HEK293 (cell line): Measurements from ENCODE around the gene STOX1.

Experiments used
- CTCF ChIA-PET: fragments of 350-600 bp; formaldehyde crosslinking; extraction: SDS; loops from one replicate; lab custom pipeline; 2021; ENCODE audit warnings: antibody characterized with exemption; lab: Yijun Ruan, JAX
- POLR2A ChIA-PET: fragments of 300-600 bp; formaldehyde crosslinking; extraction: SDS; loops from one replicate; lab custom pipeline; 2020; ENCODE audit warnings: antibody characterized with exemption, inconsistent platforms; lab: Yijun Ruan, JAX
- H3K27ac ChIP-seq: fragments of 200-500 bp; sonication (Bioruptor generic); 2 replicates; pipeline ENCODE4 v1.5.1; 2014; ENCODE audit warnings: low read depth, low read length, control low read depth, inconsistent platforms; ENCODE audit errors: extremely low read depth
- H3K36me3 ChIP-seq, 2 experiments: fragments of 200-500 bp in 1 of 2; sonication (Bioruptor generic) in 1 of 2; 1 replicate in 1 of 2; 2 replicates in 1 of 2; pipeline ENCODE4 v1.5.1; 2014 to 2017; ENCODE audit warnings: inconsistent platforms in 2 of 2, low read length in 2 of 2; ENCODE audit not compliant: control insufficient read depth in 2 of 2, insufficient read depth in 1 of 2
- H3K4me1 ChIP-seq: fragments of 200-500 bp; sonication (Bioruptor generic); 2 replicates; pipeline ENCODE4 v1.5.1; 2014; ENCODE audit warnings: mild to moderate bottlenecking, low read length, inconsistent platforms; ENCODE audit not compliant: control insufficient read depth, insufficient read depth
- H3K4me3 ChIP-seq: 2 replicates; pipeline ENCODE4 v1.5.1; 2011; ENCODE audit warnings: low read depth, mild to moderate bottlenecking, control low read depth, low read length, moderate library complexity
- H3K9me3 ChIP-seq: fragments of 200-500 bp; sonication (Bioruptor generic); 2 replicates; pipeline ENCODE4 v1.5.1; 2014; ENCODE audit warnings: low read depth, low read length, inconsistent platforms; ENCODE audit not compliant: control insufficient read depth, insufficient read depth
- EGR2 ChIP-seq: fragments of 450-650 bp; formaldehyde crosslinking; IDR thresholded peaks from 2 replicates; pipeline ENCODE4 v1.5.1; 2016; ENCODE audit warnings: low read depth, missing biosample characterization, missing genetic modification characterization
- MZF1 ChIP-seq: fragments of 450-650 bp; formaldehyde crosslinking; IDR thresholded peaks from 2 replicates; pipeline ENCODE4 v1.5.1; 2017; ENCODE audit warnings: missing biosample characterization, missing genetic modification characterization, borderline replicate concordance
- OSR2 ChIP-seq: fragments of 450-650 bp; formaldehyde crosslinking; IDR thresholded peaks from 2 replicates; pipeline ENCODE4 v1.5.1; 2016; ENCODE audit warnings: missing biosample characterization, missing genetic modification characterization
- TRIM28 ChIP-seq: IDR thresholded peaks from 2 replicates; pipeline ENCODE4 v1.6.1; 2011; ENCODE audit warnings: low read length, control low read depth, borderline replicate concordance
- ZFP41 ChIP-seq: fragments of 450-650 bp; formaldehyde crosslinking; IDR thresholded peaks from 2 replicates; pipeline ENCODE4 v1.5.1; 2016; ENCODE audit warnings: missing biosample characterization, missing genetic modification characterization, borderline replicate concordance
- ZNF140 ChIP-seq: fragments of 450-650 bp; formaldehyde crosslinking; IDR thresholded peaks from 2 replicates; pipeline ENCODE4 v1.5.1; 2016; ENCODE audit warnings: missing biosample characterization, missing genetic modification characterization
- ZNF175 ChIP-seq: fragments of 450-650 bp; formaldehyde crosslinking; IDR thresholded peaks from 2 replicates; pipeline ENCODE4 v1.5.1; 2016; ENCODE audit warnings: missing biosample characterization, missing genetic modification characterization
- ZNF184 ChIP-seq: fragments of 450-650 bp; IDR thresholded peaks from 2 replicates; pipeline ENCODE4 v1.5.1; 2018; ENCODE audit warnings: missing biosample characterization, mild to moderate bottlenecking, missing genetic modification characterization
- ZNF221 ChIP-seq: fragments of 450-650 bp; formaldehyde crosslinking; IDR thresholded peaks from 2 replicates; pipeline ENCODE4 v1.5.1; 2017; ENCODE audit warnings: missing biosample characterization, missing genetic modification characterization, borderline replicate concordance
- ZNF223 ChIP-seq: fragments of 450-650 bp; formaldehyde crosslinking; IDR thresholded peaks from 2 replicates; pipeline ENCODE4 v1.5.1; 2016; ENCODE audit warnings: missing biosample characterization, missing genetic modification characterization
- ZNF302 ChIP-seq: fragments of 450-650 bp; formaldehyde crosslinking; IDR thresholded peaks from 2 replicates; pipeline ENCODE4 v1.5.1; 2016; ENCODE audit warnings: missing biosample characterization, missing genetic modification characterization, low read depth
- ZNF324 ChIP-seq: fragments of 450-650 bp; formaldehyde crosslinking; IDR thresholded peaks from 2 replicates; pipeline ENCODE4 v1.5.1; 2016; ENCODE audit warnings: missing biosample characterization, missing genetic modification characterization
- ZNF350 ChIP-seq: fragments of 450-650 bp; formaldehyde crosslinking; IDR thresholded peaks from 2 replicates; pipeline ENCODE4 v1.5.0; 2017; ENCODE audit warnings: missing biosample characterization, mild to moderate bottlenecking, missing genetic modification characterization
- ZNF366 ChIP-seq: fragments of 450-650 bp; formaldehyde crosslinking; conservative IDR thresholded peaks from 2 replicates; pipeline ENCODE4 v1.5.1; 2016; ENCODE audit warnings: missing biosample characterization, missing genetic modification characterization
- ZNF501 ChIP-seq: fragments of 450-650 bp; formaldehyde crosslinking; IDR thresholded peaks from 2 replicates; pipeline ENCODE4 v1.5.1; 2016; ENCODE audit warnings: missing biosample characterization, missing genetic modification characterization
- ZNF518A ChIP-seq: fragments of 450-650 bp; formaldehyde crosslinking; conservative IDR thresholded peaks from 2 replicates; pipeline ENCODE4 v1.5.1; 2016; ENCODE audit warnings: low read depth, missing biosample characterization, missing genetic modification characterization
- ZNF521 ChIP-seq: fragments of 450-650 bp; formaldehyde crosslinking; IDR thresholded peaks from 2 replicates; pipeline ENCODE4 v1.5.1; 2017; ENCODE audit warnings: missing biosample characterization, mild to moderate bottlenecking, missing genetic modification characterization
- ZNF548 ChIP-seq: fragments of 450-650 bp; formaldehyde crosslinking; IDR thresholded peaks from 2 replicates; pipeline ENCODE4 v1.5.1; 2016; ENCODE audit warnings: missing biosample characterization, missing genetic modification characterization
- ZNF677 ChIP-seq: fragments of 450-650 bp; IDR thresholded peaks from 2 replicates; pipeline ENCODE4 v1.5.0; 2018; ENCODE audit warnings: missing biosample characterization, mild to moderate bottlenecking, missing genetic modification characterization, moderate library complexity
- ZNF830 ChIP-seq: fragments of 450-650 bp; IDR thresholded peaks from 2 replicates; pipeline ENCODE4 v1.5.0; 2018; ENCODE audit warnings: missing biosample characterization, missing genetic modification characterization, low read depth, mild to moderate bottlenecking, moderate library complexity
- ZNF837 ChIP-seq: fragments of 450-650 bp; formaldehyde crosslinking; IDR thresholded peaks from 2 replicates; pipeline ENCODE4 v1.5.1; 2016; ENCODE audit warnings: missing biosample characterization, missing genetic modification characterization
- ZNF843 ChIP-seq: fragments of 450-650 bp; formaldehyde crosslinking; IDR thresholded peaks from 2 replicates; pipeline ENCODE4 v1.5.1; 2016; ENCODE audit warnings: missing biosample characterization, missing genetic modification characterization
- TF ChIP-seq, protein P1 (sequence below): fragments of 450-650 bp; formaldehyde crosslinking; IDR thresholded peaks from 2 replicates; pipeline ENCODE4 v1.5.1; 2016; ENCODE audit warnings: missing biosample characterization, missing genetic modification characterization, borderline replicate concordance
- TF ChIP-seq, protein P2 (sequence below): fragments of 450-650 bp; formaldehyde crosslinking; IDR thresholded peaks from 2 replicates; pipeline ENCODE4 v1.5.1; 2016; ENCODE audit warnings: missing biosample characterization, missing genetic modification characterization
- TF ChIP-seq, protein P3 (sequence below): fragments of 450-650 bp; formaldehyde crosslinking; IDR thresholded peaks from 2 replicates; pipeline ENCODE4 v1.5.1; 2017; ENCODE audit warnings: missing biosample characterization, missing genetic modification characterization

The STOX1 gene

GRCh38 chr10:68848806-68849205, 21.5 kb downstream of the STOX1 start:
- Histone ChIP-seq H3K27ac (no peak overlapping the region), H3K36me3 (no peaks in the 10 kb centered on the region; a peak in 1 of 3 replicates), H3K4me3 (no peak overlapping the region), H3K4me1 (no peaks in the 10 kb centered on the region), H3K9me3 (no peaks in the 10 kb centered on the region)
- POLR2A ChIA-PET = no interaction called here
- CTCF ChIA-PET = interaction anchor here (0.6 kb wide), 1 partner anchor 24 kb away, joined by 5 read pairs; no protein-coding TSS in a partner anchor
- TF ChIP-seq TRIM28 = no peak
- TF ChIP-seq EGR2 (tag by site-specific recombination) = no peak
- no peak for TF ChIP-seq ZNF837 (tag by site-specific recombination)
- no peak for TF ChIP-seq ZNF366 (tag by site-specific recombination)
- TF ChIP-seq ZNF184 = no peak
- no peak for TF ChIP-seq ZFP41 (tag by site-specific recombination)
- TF ChIP-seq ZNF843 (tag by site-specific recombination) = no peak
- TF ChIP-seq, protein P1, sequence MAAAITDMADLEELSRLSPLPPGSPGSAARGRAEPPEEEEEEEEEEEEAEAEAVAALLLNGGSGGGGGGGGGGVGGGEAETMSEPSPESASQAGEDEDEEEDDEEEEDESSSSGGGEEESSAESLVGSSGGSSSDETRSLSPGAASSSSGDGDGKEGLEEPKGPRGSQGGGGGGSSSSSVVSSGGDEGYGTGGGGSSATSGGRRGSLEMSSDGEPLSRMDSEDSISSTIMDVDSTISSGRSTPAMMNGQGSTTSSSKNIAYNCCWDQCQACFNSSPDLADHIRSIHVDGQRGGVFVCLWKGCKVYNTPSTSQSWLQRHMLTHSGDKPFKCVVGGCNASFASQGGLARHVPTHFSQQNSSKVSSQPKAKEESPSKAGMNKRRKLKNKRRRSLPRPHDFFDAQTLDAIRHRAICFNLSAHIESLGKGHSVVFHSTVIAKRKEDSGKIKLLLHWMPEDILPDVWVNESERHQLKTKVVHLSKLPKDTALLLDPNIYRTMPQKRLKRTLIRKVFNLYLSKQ (tag by site-specific recombination) = no peak
- TF ChIP-seq ZNF302 (tag by site-specific recombination) = no peak
- no peak for TF ChIP-seq ZNF140 (tag by site-specific recombination)
- TF ChIP-seq ZNF175 (tag by site-specific recombination) = no peak
- TF ChIP-seq ZNF223 = no peak

- no peak overlapping the region for H3K27ac ChIP-seq
- no peaks in the 10 kb centered on the region for H3K4me1 ChIP-seq
- H3K36me3 ChIP-seq = no peaks in the 10 kb centered on the region
- H3K4me3 ChIP-seq = no peak overlapping the region
- POLR2A ChIA-PET = interaction anchor here (0.6 kb wide), 1 partner anchor 52 kb away, joined by 5 read pairs; no protein-coding TSS in a partner anchor
- CTCF ChIA-PET = no interaction called here
- H3K9me3 ChIP-seq = no peaks in the 10 kb centered on the region
- no peak for TF ChIP-seq ZNF677
- TF ChIP-seq ZFP41 (tag by site-specific recombination) = no peak
- no peak for TF ChIP-seq ZNF548
- TF ChIP-seq ZNF324 (tag by site-specific recombination) = no peak
- TF ChIP-seq ZNF350 (tag by site-specific recombination) = no peak
- TF ChIP-seq, all 188 proteins: peak for 0
Measured at GRCh38 chr10:68856352-68856751, 29.0 kb downstream of the STOX1 start.

- H3K9me3 ChIP-seq = no peaks in the 10 kb centered on the region
- ChIA-PET POLR2A (no interaction called here), CTCF (interaction anchor here (0.5 kb wide), 1 partner anchor 152 kb away, joined by 3 read pairs; no protein-coding TSS in a partner anchor)
- no peaks in the 10 kb centered on the region for H3K36me3 ChIP-seq
- H3K4me1 ChIP-seq = no peaks in the 10 kb centered on the region
- H3K4me3 ChIP-seq = no peak overlapping the region
- no peak overlapping the region for H3K27ac ChIP-seq
- TF ChIP-seq ZNF501 (tag by site-specific recombination) (no peak), ZNF518A (no peak), ZNF521 (tag by site-specific recombination) (no peak), ZNF830 (tag by site-specific recombination) (no peak), MZF1 (tag by site-specific recombination) (no peak), ZNF221 (tag by site-specific recombination) (no peak), OSR2 (tag by site-specific recombination) (no peak)
- TF ChIP-seq, protein P2, sequence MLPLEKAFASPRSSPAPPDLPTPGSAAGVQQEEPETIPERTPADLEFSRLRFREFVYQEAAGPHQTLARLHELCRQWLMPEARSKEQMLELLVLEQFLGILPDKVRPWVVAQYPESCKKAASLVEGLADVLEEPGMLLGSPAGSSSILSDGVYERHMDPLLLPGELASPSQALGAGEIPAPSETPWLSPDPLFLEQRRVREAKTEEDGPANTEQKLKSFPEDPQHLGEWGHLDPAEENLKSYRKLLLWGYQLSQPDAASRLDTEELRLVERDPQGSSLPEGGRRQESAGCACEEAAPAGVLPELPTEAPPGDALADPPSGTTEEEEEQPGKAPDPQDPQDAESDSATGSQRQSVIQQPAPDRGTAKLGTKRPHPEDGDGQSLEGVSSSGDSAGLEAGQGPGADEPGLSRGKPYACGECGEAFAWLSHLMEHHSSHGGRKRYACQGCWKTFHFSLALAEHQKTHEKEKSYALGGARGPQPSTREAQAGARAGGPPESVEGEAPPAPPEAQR (tag by site-specific recombination) = no peak
- TF ChIP-seq, protein P3, sequence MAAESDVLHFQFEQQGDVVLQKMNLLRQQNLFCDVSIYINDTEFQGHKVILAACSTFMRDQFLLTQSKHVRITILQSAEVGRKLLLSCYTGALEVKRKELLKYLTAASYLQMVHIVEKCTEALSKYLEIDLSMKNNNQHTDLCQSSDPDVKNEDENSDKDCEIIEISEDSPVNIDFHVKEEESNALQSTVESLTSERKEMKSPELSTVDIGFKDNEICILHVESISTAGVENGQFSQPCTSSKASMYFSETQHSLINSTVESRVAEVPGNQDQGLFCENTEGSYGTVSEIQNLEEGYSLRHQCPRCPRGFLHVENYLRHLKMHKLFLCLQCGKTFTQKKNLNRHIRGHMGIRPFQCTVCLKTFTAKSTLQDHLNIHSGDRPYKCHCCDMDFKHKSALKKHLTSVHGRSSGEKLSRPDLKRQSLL (tag by site-specific recombination) = no peak
Measured at GRCh38 chr10:68857005-68857404, 29.7 kb downstream of the STOX1 start.
